LNCAP (cell line): ENCODE measurements around the gene MYO1E.

ENCODE experiments used
- CTCF ChIP-seq: fragments of 450-650 bp; IDR thresholded peaks from 2 replicates; pipeline ENCODE4 v1.5.1; 2017; ENCODE audit warnings: mild to moderate bottlenecking

MYO1E gene

DNA sequence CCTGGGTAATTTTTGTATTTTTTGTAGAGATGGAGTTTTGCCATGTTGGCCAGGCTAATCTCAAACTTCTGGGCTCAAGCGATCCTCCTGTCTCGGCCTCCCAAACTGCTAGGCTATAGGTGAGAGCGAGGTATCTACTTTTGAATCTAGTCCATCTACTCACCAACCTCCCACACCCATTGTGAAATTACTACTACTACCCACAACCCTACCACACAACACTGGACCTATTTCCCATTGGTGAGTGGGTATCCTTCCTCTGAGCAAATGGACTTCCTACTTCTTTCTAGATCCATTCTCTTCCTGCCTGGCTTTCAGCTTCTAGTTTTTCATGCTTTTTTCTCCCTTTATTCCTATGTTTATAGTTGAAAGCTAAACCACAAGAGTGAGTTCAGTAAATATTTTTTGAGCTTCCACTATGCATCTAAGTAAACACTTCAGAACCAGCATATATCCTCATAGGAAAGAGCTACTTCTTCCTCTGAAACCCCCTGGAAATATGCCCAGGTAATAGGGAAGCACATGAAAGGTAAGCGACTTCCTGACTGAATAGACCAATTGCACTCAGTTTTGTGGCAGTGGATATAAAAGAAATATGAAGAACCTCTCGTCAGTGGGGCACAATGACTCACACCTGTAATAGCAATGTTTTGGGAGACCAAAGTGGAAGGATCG lies 39.1 kb downstream of the MYO1E start:
- TF ChIP-seq CTCF = no peak

DNA sequence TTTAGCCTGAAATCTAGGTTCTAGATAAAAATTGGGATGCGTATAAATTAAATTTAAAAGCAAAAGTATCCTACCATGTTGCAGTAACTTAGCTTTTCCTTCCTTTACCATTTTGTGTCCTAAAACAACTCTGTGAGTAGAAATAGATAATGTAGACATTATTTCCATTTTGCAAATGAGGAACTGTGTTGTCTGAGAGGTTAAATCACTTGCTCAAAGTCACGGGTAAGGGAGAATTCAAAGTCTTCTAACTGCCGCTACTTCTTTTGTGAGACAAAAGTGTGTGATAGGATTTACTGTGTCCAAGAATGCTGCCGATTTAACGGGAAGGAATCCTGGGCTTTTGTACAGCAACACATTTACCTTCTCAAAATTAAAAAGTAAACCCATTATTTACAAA lies 40.7 kb downstream of the MYO1E start:
- no peak for TF ChIP-seq CTCF

DNA sequence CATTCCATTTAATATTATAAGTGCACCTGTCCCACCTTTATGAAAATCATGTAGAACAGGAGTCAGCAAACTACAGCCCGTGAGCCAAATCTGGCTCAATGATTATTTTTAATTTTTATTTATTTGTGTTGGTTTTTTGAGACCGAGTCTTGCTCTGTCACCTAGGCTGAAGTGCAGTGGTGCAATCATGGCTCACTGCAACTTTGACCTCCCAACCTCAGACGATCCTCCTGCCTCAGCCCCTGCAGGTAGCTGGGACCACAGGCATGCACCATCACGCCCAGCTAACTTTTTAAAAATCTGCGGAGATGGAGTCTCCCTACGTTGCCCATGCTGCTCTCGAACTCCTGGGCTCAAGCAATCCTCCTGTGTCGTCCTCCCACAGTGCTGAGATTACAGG lies 42.0 kb downstream of the MYO1E start:
- no peak for TF ChIP-seq CTCF

DNA sequence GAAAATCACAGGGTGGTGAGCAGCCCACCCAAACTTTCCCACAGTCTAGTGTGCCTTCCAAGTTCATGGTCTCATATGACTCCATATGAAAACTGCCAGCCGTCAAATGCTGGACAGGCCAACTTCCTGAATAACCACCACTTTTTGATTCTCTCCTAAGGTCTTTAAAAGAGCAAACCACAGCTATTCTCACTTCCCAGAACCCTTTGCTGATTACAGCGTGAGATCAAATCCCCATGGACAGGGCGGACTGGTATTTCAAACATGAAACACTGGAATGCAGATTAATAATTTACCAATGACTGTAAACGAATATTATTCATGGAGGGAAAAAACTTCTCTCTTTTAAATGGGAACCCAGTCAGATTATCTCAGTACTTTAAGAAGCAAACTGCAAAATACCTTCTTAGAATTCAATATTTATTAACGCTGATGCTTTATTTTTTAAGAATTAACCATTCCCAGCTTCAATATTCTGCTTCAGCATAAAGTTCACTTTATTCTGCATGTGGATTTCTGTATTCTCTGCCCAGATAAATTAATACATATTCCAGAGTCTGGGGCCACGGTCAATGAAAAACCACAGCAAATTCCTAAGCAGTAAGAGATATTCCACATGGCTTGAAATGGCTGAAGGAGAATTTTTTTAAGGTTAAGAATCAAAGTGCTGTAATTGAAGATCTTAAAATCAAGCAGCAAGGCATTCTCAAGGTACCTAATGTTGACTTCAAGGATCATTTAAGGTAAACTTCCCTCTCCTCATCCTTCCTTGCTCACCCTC lies 42.9 kb downstream of the MYO1E start:
- TF ChIP-seq CTCF = no peak

GRCh38 chr15:59329091-59329490 lies 43.6 kb downstream of the MYO1E start:
- no peak for TF ChIP-seq CTCF

DNA sequence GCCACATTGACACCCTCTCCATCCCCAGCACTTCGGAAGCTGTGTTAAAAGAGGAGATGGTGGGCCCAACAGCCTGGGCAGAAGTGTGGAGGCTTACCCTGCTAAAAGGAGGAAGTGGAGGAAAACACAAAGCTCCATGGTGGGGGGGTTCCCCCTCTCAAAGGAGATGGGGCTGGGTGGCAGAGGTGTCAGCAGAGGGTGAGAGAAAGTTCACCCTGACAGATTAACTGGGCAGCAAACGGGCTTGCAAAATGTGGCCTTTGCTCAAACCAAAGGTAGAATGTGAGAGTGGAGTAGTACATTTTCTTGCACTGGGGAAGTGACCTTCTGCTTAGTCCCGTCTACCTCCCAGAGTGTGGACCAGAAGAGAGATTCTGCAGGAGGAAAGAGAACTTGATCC lies 44.7 kb downstream of the MYO1E start:
- TF ChIP-seq CTCF = no peak

GRCh38 chr15:59326856-59327255 lies 45.8 kb downstream of the MYO1E start:
- TF ChIP-seq CTCF = no peak
